GM19467 (cell line): ENCODE measurements around the gene TLCD2.
"Not testable (repeated sequence)": the region's sequence is repeated elsewhere in the genome, so short reads cannot be mapped to it uniquely, and the experiment has no call there.

ENCODE experiments used
- ATAC-seq: cut with Tn5 transposase; IDR thresholded peaks from one replicate; pipeline ENCODE4 v1.9.1; 2021; ENCODE audit warnings: mild to moderate bottlenecking, moderate library complexity; ENCODE audit not compliant: unreplicated experiment

Gene TLCD2

GRCh38 chr17:1709971-1710806 is at the start of gene TLCD2:
Gene TLCD2, minus strand, starts transcription at chr17:1710377. Its CDS starts 135 bp downstream, at chr17:1710242.
- no peak for ATAC-seq

GRCh38 chr17:1759529-1759928 is 49.4 kb upstream of the TLCD2 start:
- no peak for ATAC-seq

GRCh38 chr17:1758807-1759206 is 48.6 kb upstream of the TLCD2 start:
- ATAC-seq: no peak

GRCh38 chr17:1755827-1756262 is 45.7 kb upstream of the TLCD2 start:
- ATAC-seq: no peak

- no peak for ATAC-seq
Observed at GRCh38 chr17:1755252-1755826, 45.2 kb upstream of the TLCD2 start.

GRCh38 chr17:1754430-1755112 is 44.4 kb upstream of the TLCD2 start:
- ATAC-seq: no peak

- ATAC-seq: no peak
Observed at GRCh38 chr17:1753767-1754429, 43.7 kb upstream of the TLCD2 start.

- no peak for ATAC-seq
Observed at GRCh38 chr17:1752425-1753262, 42.5 kb upstream of the TLCD2 start.

GRCh38 chr17:1750628-1751027 is 40.5 kb upstream of the TLCD2 start:
- no peak for ATAC-seq

GRCh38 chr17:1746975-1747543 is 36.9 kb upstream of the TLCD2 start:
- no peak for ATAC-seq

GRCh38 chr17:1745513-1746020 is 35.4 kb upstream of the TLCD2 start:
- ATAC-seq: no peak

GRCh38 chr17:1744551-1745512 is 34.7 kb upstream of the TLCD2 start:
- no peak for ATAC-seq

GRCh38 chr17:1743088-1743439 is 32.9 kb upstream of the TLCD2 start:
- ATAC-seq: no peak

- no peak for ATAC-seq
Observed at GRCh38 chr17:1742371-1743087, 32.4 kb upstream of the TLCD2 start, which contains the start of gene SERPINF2. Gene SERPINF2, plus strand, starts transcription at chr17:1742871. Its CDS starts 2,125 bp downstream, at chr17:1744996.

GRCh38 chr17:1741899-1742298 is 31.7 kb upstream of the TLCD2 start:
- ATAC-seq: not testable (repeated sequence)

GRCh38 chr17:1737531-1738291 is 27.5 kb upstream of the TLCD2 start:
- no peak for ATAC-seq
